ENCODE measurements around the gene SERPINA5. TPM values are rescaled to one million over a fixed set of nuclear protein-coding genes. Genes with fewer than 3 reads are reported as not detected.

Gene SERPINA5
- polyA plus RNA-seq (2013, experiment 1 of 2), result 1.1 TPM
- 2.2 TPM for polyA plus RNA-seq (2013, experiment 2 of 2)

- Histone ChIP-seq H3K4me3 (ENCODE audit: low read length) (no peak within 1 kb of the TSS), H3K27me3 (ENCODE audit: insufficient read depth, low read length) (no peaks in the 10 kb centered on the region), H3K9ac (ENCODE audit: low read depth, low read length) (no peak within 1 kb of the TSS), H3K27ac (ENCODE audit: low read depth, low read length) (no peak within 1 kb of the TSS), H3K9me3 (ENCODE audit: insufficient read depth, low read depth, low read length) (peaks cover 10% of the 10 kb centered on the region; the same call in 1 of the 2 replicates), H3K36me3 (ENCODE audit: insufficient read depth, low read length) (no peaks in the 10 kb centered on the region), H3K4me1 (ENCODE audit: insufficient read depth, low read length) (no peaks in the 10 kb centered on the region)
- WGBS, result 79% methylated on average over 18 of the region's 18 CpGs
These were observed at the start of gene SERPINA5 for GRCh38 chr14:94581127-94581999. Gene SERPINA5 (plus strand): TSS chr14:94581426. CDS start chr14:94587363, 5,937 bp downstream.

GRCh38 chr14:94532447-94532846, 48.8 kb upstream of the SERPINA5 start:
- Histone ChIP-seq H3K4me3 (ENCODE audit: low read length) (no peak overlapping the region), H3K36me3 (ENCODE audit: insufficient read depth, low read length) (no peaks in the 10 kb centered on the region), H3K27ac (ENCODE audit: low read depth, low read length) (no peak overlapping the region), H3K9me3 (ENCODE audit: insufficient read depth, low read depth, low read length) (peaks cover 3% of the 10 kb centered on the region; the same call in 1 of the 2 replicates), H3K4me1 (ENCODE audit: insufficient read depth, low read length) (no peaks in the 10 kb centered on the region), H3K9ac (ENCODE audit: low read depth, low read length) (no peak overlapping the region), H3K27me3 (ENCODE audit: insufficient read depth, low read length) (no peaks in the 10 kb centered on the region)
- 87% methylated on average over 2 of the region's 2 CpGs for WGBS

- Histone ChIP-seq H3K9ac (ENCODE audit: low read depth, low read length) (no peak overlapping the region), H3K4me3 (ENCODE audit: low read length) (no peak overlapping the region), H3K27me3 (ENCODE audit: insufficient read depth, low read length) (no peaks in the 10 kb centered on the region), H3K36me3 (ENCODE audit: insufficient read depth, low read length) (no peaks in the 10 kb centered on the region), H3K9me3 (ENCODE audit: insufficient read depth, low read depth, low read length) (peaks cover 3% of the 10 kb centered on the region; the same call in 1 of the 2 replicates), H3K4me1 (ENCODE audit: insufficient read depth, low read length) (0 out of 2 replicates have a peak, but pooled peaks cover 4% of the 10 kb centered on the region), H3K27ac (ENCODE audit: low read depth, low read length) (no peak overlapping the region)
- 87% methylated on average over 3 of the region's 3 CpGs for WGBS
These were observed 45.7 kb upstream of the SERPINA5 start for GRCh38 chr14:94535506-94535905.

- H3K36me3 ChIP-seq (ENCODE audit: insufficient read depth, low read length), result no peaks in the 10 kb centered on the region
- no peaks in the 10 kb centered on the region for H3K27me3 ChIP-seq (ENCODE audit: insufficient read depth, low read length)
- no peak overlapping the region for H3K27ac ChIP-seq (ENCODE audit: low read depth, low read length)
- H3K9me3 ChIP-seq (ENCODE audit: insufficient read depth, low read depth, low read length), result no peaks in the 10 kb centered on the region
- no peak overlapping the region for H3K9ac ChIP-seq (ENCODE audit: low read depth, low read length)
- H3K4me1 ChIP-seq (ENCODE audit: insufficient read depth, low read length), result 0 out of 2 replicates have a peak, but pooled peaks cover 4% of the 10 kb centered on the region
- H3K4me3 ChIP-seq (ENCODE audit: low read length), result no peak overlapping the region
- 61% methylated on average over 2 of the region's 2 CpGs for WGBS
These were observed 44.4 kb upstream of the SERPINA5 start for GRCh38 chr14:94536836-94537235.

GRCh38 chr14:94538070-94538740, 43.0 kb upstream of the SERPINA5 start:
- no peak overlapping the region for H3K27ac ChIP-seq (ENCODE audit: low read depth, low read length)
- WGBS, result 92% methylated on average over 6 of the region's 6 CpGs
- H3K4me1 ChIP-seq (ENCODE audit: insufficient read depth, low read length), result 0 out of 2 replicates have a peak, but pooled peaks cover 4% of the 10 kb centered on the region
- H3K9ac ChIP-seq (ENCODE audit: low read depth, low read length), result no peak overlapping the region
- no peaks in the 10 kb centered on the region for H3K36me3 ChIP-seq (ENCODE audit: insufficient read depth, low read length)
- no peak overlapping the region for H3K4me3 ChIP-seq (ENCODE audit: low read length)
- no peaks in the 10 kb centered on the region for H3K9me3 ChIP-seq (ENCODE audit: insufficient read depth, low read depth, low read length)
- no peaks in the 10 kb centered on the region for H3K27me3 ChIP-seq (ENCODE audit: insufficient read depth, low read length)

- WGBS, result 88% methylated on average over 7 of the region's 7 CpGs
- H3K9ac ChIP-seq (ENCODE audit: low read depth, low read length), result no peak overlapping the region
- H3K27ac ChIP-seq (ENCODE audit: low read depth, low read length), result no peak overlapping the region
- H3K9me3 ChIP-seq (ENCODE audit: insufficient read depth, low read depth, low read length), result no peaks in the 10 kb centered on the region
- no peak overlapping the region for H3K4me3 ChIP-seq (ENCODE audit: low read length)
- H3K36me3 ChIP-seq (ENCODE audit: insufficient read depth, low read length), result no peaks in the 10 kb centered on the region
- H3K27me3 ChIP-seq (ENCODE audit: insufficient read depth, low read length), result no peaks in the 10 kb centered on the region
- 0 out of 2 replicates have a peak, but pooled peaks cover 4% of the 10 kb centered on the region for H3K4me1 ChIP-seq (ENCODE audit: insufficient read depth, low read length)
These were observed 42.0 kb upstream of the SERPINA5 start for GRCh38 chr14:94539181-94539580.

- Histone ChIP-seq H3K9ac (ENCODE audit: low read depth, low read length) (no peak overlapping the region), H3K9me3 (ENCODE audit: insufficient read depth, low read depth, low read length) (no peaks in the 10 kb centered on the region), H3K36me3 (ENCODE audit: insufficient read depth, low read length) (no peaks in the 10 kb centered on the region), H3K27ac (ENCODE audit: low read depth, low read length) (no peak overlapping the region), H3K27me3 (ENCODE audit: insufficient read depth, low read length) (no peaks in the 10 kb centered on the region), H3K4me3 (ENCODE audit: low read length) (no peak overlapping the region), H3K4me1 (ENCODE audit: insufficient read depth, low read length) (peaks cover 9% of the 10 kb centered on the region; the same call in 1 of the 2 replicates)
- WGBS, result 75% methylated on average over 13 of the region's 13 CpGs
These were observed 41.0 kb upstream of the SERPINA5 start for GRCh38 chr14:94540031-94540794.

GRCh38 chr14:94541234-94541975, 39.8 kb upstream of the SERPINA5 start:
- no peaks in the 10 kb centered on the region for H3K9me3 ChIP-seq (ENCODE audit: insufficient read depth, low read depth, low read length)
- 92% methylated on average over 9 of the region's 9 CpGs for WGBS
- H3K27me3 ChIP-seq (ENCODE audit: insufficient read depth, low read length), result no peaks in the 10 kb centered on the region
- no peak overlapping the region for H3K27ac ChIP-seq (ENCODE audit: low read depth, low read length)
- no peaks in the 10 kb centered on the region for H3K36me3 ChIP-seq (ENCODE audit: insufficient read depth, low read length)
- no peak overlapping the region for H3K9ac ChIP-seq (ENCODE audit: low read depth, low read length)
- H3K4me3 ChIP-seq (ENCODE audit: low read length), result no peak overlapping the region
- peaks cover 9% of the 10 kb centered on the region; the same call in 1 of the 2 replicates for H3K4me1 ChIP-seq (ENCODE audit: insufficient read depth, low read length)

- H3K27me3 ChIP-seq (ENCODE audit: insufficient read depth, low read length), result no peaks in the 10 kb centered on the region
- H3K27ac ChIP-seq (ENCODE audit: low read depth, low read length), result no peak overlapping the region
- H3K36me3 ChIP-seq (ENCODE audit: insufficient read depth, low read length), result no peaks in the 10 kb centered on the region
- no peaks in the 10 kb centered on the region for H3K9me3 ChIP-seq (ENCODE audit: insufficient read depth, low read depth, low read length)
- H3K9ac ChIP-seq (ENCODE audit: low read depth, low read length), result no peak overlapping the region
- 92% methylated on average over 12 of the region's 12 CpGs for WGBS
- peaks cover 9% of the 10 kb centered on the region; the same call in 1 of the 2 replicates for H3K4me1 ChIP-seq (ENCODE audit: insufficient read depth, low read length)
- no peak overlapping the region for H3K4me3 ChIP-seq (ENCODE audit: low read length)
These were observed 39.0 kb upstream of the SERPINA5 start for GRCh38 chr14:94542111-94542810.
